Measurements from ENCODE around the gene GZMM. TPM values are rescaled to one million over a fixed set of nuclear protein-coding genes. Genes with fewer than 3 reads are reported as not detected.

The GZMM gene
- total RNA-seq, 1 donor from 2014 or later, result 0.47 TPM

GRCh38 chr19:576768-577438 is 33.0 kb downstream of the GZMM start:
- no peaks in the 10 kb centered on the region for H3K36me3 Mint-ChIP-seq (ENCODE audit: unreplicated experiment)
- peaks cover 13% of the 10 kb centered on the region for H3K4me1 Mint-ChIP-seq (ENCODE audit: low read depth, unreplicated experiment)
- DNase-seq, result no peak
- no peak overlapping the region for H3K4me3 Mint-ChIP-seq (ENCODE audit: unreplicated experiment)
- no peak overlapping the region for H3K27ac Mint-ChIP-seq (ENCODE audit: unreplicated experiment)
- peaks cover 7% of the 10 kb centered on the region for H3K27me3 Mint-ChIP-seq (ENCODE audit: unreplicated experiment)
- H3K9me3 Mint-ChIP-seq (ENCODE audit: unreplicated experiment), result peaks cover 6% of the 10 kb centered on the region
- no peak for TF ChIP-seq CTCF (IDR thresholded peaks at IDR 0.05; ENCODE audit: partially characterized antibody, unreplicated experiment)

- no peak overlapping the region for H3K4me3 Mint-ChIP-seq (ENCODE audit: unreplicated experiment)
- DNase-seq, result no peak
- H3K4me1 Mint-ChIP-seq (ENCODE audit: low read depth, unreplicated experiment), result peaks cover 13% of the 10 kb centered on the region
- no peaks in the 10 kb centered on the region for H3K36me3 Mint-ChIP-seq (ENCODE audit: unreplicated experiment)
- no peak overlapping the region for H3K27ac Mint-ChIP-seq (ENCODE audit: unreplicated experiment)
- peaks cover 4% of the 10 kb centered on the region for H3K9me3 Mint-ChIP-seq (ENCODE audit: unreplicated experiment)
- H3K27me3 Mint-ChIP-seq (ENCODE audit: unreplicated experiment), result peaks cover 6% of the 10 kb centered on the region
- no peak for TF ChIP-seq CTCF (IDR thresholded peaks at IDR 0.05; ENCODE audit: partially characterized antibody, unreplicated experiment)
Observed at GRCh38 chr19:577439-578392, 33.9 kb downstream of the GZMM start.

DNA sequence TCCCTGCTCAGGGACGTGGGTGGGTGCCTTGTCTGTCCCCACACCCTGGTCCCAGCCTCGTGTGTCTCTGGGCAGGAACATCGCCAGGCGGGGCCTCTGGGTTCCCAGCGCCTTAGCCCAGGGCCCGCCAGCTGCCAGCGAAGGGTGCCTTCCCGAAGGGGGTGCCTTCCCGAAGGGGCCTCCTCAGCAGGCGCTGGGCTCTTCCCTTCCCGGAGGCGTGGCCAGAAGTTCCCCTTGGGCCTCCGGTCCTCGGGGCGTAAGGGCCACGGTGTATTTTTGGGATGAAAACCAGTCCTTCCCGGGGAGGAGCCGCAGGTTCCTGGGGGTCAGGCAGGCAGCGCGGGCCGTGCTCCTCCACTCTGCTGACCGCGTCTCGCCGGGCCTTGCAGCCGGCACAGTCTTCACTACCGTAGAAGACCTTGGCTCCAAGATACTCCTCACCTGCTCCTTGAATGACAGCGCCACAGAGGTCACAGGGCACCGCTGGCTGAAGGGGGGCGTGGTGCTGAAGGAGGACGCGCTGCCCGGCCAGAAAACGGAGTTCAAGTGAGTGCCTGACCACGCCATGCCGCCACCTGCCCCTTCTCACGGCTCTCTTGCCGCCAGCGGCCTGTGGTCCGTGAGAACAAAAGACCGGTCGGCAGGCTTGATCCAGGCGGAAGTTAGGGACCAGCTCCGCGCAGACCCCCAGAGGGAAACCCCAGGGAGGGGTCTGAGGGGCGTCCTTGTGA is 35.4 kb downstream of the GZMM start:
- H3K9me3 Mint-ChIP-seq (ENCODE audit: unreplicated experiment), result peaks cover 7% of the 10 kb centered on the region
- H3K4me3 Mint-ChIP-seq (ENCODE audit: unreplicated experiment), result no peak overlapping the region
- no peak for DNase-seq
- TF ChIP-seq CTCF (IDR thresholded peaks at IDR 0.05; ENCODE audit: partially characterized antibody, unreplicated experiment), result no peak
- no peaks in the 10 kb centered on the region for H3K36me3 Mint-ChIP-seq (ENCODE audit: unreplicated experiment)
- peaks cover 12% of the 10 kb centered on the region for H3K27me3 Mint-ChIP-seq (ENCODE audit: unreplicated experiment)
- H3K27ac Mint-ChIP-seq (ENCODE audit: unreplicated experiment), result no peak overlapping the region
- peaks cover 13% of the 10 kb centered on the region for H3K4me1 Mint-ChIP-seq (ENCODE audit: low read depth, unreplicated experiment)

GRCh38 chr19:579842-580155 is 35.9 kb downstream of the GZMM start:
- Mint-ChIP-seq H3K36me3 (ENCODE audit: unreplicated experiment) (no peaks in the 10 kb centered on the region), H3K27ac (ENCODE audit: unreplicated experiment) (no peak overlapping the region), H3K9me3 (ENCODE audit: unreplicated experiment) (peaks cover 7% of the 10 kb centered on the region), H3K4me1 (ENCODE audit: low read depth, unreplicated experiment) (peaks cover 8% of the 10 kb centered on the region), H3K4me3 (ENCODE audit: unreplicated experiment) (no peak overlapping the region), H3K27me3 (ENCODE audit: unreplicated experiment) (peaks cover 12% of the 10 kb centered on the region)
- TF ChIP-seq CTCF (IDR thresholded peaks at IDR 0.05; ENCODE audit: partially characterized antibody, unreplicated experiment), result no peak
- DNase-seq, result no peak

Measured in glutamatergic neuron (in vitro differentiated cells).